ENCODE data around the gene TRAPPC4.

DNA sequence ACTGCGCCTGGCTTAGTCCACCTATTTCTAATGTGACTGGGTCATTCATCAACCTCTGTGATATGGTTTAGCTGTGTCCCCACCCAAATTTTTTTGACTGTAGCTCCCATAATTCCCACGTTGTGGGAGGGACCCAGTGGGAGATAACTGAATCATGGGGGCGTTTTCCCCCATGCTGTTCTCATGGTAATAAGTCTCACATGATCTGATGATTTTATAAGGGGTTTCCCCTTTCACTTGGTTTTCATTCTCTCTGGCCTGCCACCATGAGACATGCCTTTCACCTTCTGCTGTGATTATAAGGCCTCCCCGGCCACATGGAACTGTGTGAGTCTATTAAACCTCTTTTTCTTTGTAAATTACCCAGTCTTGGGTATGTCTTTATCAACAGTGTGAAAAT, 11.9 kb upstream of the TRAPPC4 start:
- no peak for TF ChIP-seq SP1 (IDR thresholded peaks at IDR 0.05; ENCODE audit: low read depth, low read length)
- TF ChIP-seq KDM1A (IDR thresholded peaks at IDR 0.05; ENCODE audit: borderline replicate concordance, low read length) = no peak
- TF ChIP-seq, protein P1, sequence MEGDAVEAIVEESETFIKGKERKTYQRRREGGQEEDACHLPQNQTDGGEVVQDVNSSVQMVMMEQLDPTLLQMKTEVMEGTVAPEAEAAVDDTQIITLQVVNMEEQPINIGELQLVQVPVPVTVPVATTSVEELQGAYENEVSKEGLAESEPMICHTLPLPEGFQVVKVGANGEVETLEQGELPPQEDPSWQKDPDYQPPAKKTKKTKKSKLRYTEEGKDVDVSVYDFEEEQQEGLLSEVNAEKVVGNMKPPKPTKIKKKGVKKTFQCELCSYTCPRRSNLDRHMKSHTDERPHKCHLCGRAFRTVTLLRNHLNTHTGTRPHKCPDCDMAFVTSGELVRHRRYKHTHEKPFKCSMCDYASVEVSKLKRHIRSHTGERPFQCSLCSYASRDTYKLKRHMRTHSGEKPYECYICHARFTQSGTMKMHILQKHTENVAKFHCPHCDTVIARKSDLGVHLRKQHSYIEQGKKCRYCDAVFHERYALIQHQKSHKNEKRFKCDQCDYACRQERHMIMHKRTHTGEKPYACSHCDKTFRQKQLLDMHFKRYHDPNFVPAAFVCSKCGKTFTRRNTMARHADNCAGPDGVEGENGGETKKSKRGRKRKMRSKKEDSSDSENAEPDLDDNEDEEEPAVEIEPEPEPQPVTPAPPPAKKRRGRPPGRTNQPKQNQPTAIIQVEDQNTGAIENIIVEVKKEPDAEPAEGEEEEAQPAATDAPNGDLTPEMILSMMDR (IDR thresholded peaks at IDR 0.05; ENCODE audit: control extremely low read depth in 1 of 3, insufficient read depth in 1 of 3, low read depth in 1 of 3, low read length in 3 of 3) = no peak
- no peak for TF ChIP-seq POLR2A (IDR thresholded peaks at IDR 0.05; ENCODE audit: control extremely low read depth in 1 of 2, low read depth in 2 of 2, low read length in 2 of 2)
- no peak for TF ChIP-seq SIX5 (IDR thresholded peaks at IDR 0.05; ENCODE audit: low read depth, low read length)
- TF ChIP-seq HDAC2 (IDR thresholded peaks at IDR 0.05; ENCODE audit: borderline replicate concordance in 1 of 2, low read depth in 2 of 2, low read length in 2 of 2) = no peak
- TF ChIP-seq CEBPB (IDR thresholded peaks at IDR 0.05; ENCODE audit: low read depth, low read length) = no peak
- no peak for TF ChIP-seq TAF1 (IDR thresholded peaks at IDR 0.05; ENCODE audit: low read depth, low read length)
- no peak for TF ChIP-seq POLR2AphosphoS5 (IDR thresholded peaks at IDR 0.05; ENCODE audit: low read depth, low read length)
- TF ChIP-seq SIRT6 (IDR thresholded peaks at IDR 0.05; ENCODE audit: low read length) = no peak
- TF ChIP-seq EGR1 (IDR thresholded peaks at IDR 0.05; ENCODE audit: borderline replicate concordance, low read depth, low read length) = no peak
- no peak for TF ChIP-seq CHD2 (IDR thresholded peaks at IDR 0.05; ENCODE audit: low read length)
- TF ChIP-seq, protein P2, sequence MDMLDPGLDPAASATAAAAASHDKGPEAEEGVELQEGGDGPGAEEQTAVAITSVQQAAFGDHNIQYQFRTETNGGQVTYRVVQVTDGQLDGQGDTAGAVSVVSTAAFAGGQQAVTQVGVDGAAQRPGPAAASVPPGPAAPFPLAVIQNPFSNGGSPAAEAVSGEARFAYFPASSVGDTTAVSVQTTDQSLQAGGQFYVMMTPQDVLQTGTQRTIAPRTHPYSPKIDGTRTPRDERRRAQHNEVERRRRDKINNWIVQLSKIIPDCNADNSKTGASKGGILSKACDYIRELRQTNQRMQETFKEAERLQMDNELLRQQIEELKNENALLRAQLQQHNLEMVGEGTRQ (IDR thresholded peaks at IDR 0.05; ENCODE audit: low read length) = no peak
- TF ChIP-seq EZH2 (IDR thresholded peaks at IDR 0.05; ENCODE audit: low read depth, low read length, severe bottlenecking) = no peak
